ENCODE results near the gene CAMK2N1. TPM values are rescaled to one million over a fixed set of nuclear protein-coding genes. Genes with fewer than 3 reads are reported as not detected.

CAMK2N1 gene
- total and polyA plus RNA-seq, 4 experiments from 2014 or later = 0.32 to 6.5 (median 3.2) TPM

DNA sequence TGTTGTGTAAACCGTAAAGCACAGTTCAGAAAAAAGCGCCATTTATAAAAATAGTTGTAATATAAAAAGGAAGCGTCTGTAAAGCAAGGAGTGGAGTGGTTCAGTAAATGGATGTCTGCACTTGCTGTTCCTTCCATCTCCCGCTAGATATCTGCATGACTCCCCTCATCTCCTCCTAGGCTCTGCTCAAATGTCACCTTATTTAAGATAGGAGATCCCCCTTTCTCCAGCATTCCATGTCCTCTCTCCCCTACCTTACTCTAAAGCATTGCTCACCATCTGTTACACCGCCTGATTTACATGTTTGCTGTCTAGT is 21.2 kb upstream of the CAMK2N1 start:
- Histone ChIP-seq H3K27ac (ENCODE audit: low read depth, low read length) (peak overlapping the region; percentile 91), H3K4me1 (ENCODE audit: insufficient read depth, low read length) (peaks cover 30% of the 10 kb centered on the region), H3K9me3 (ENCODE audit: control insufficient read depth in 1 of 2, low read length in 2 of 2) (no peaks in the 10 kb centered on the region), H3K4me3 (ENCODE audit: low read length in 2 of 2) (peak overlapping the region; percentile 84 to 91), H3K36me3 (ENCODE audit: insufficient read depth, low read length) (no peaks in the 10 kb centered on the region), H3K27me3 (ENCODE audit: insufficient read depth, low read length) (peaks cover 5% of the 10 kb centered on the region)
- peak overlapping the region; percentile 77 to 99 (median 94) for H3K27ac Mint-ChIP-seq
- peaks cover 0 to 1% (median 0%) of the 10 kb centered on the region in 8 donors for H3K9me3 Mint-ChIP-seq
- CTCF ChIA-PET (ENCODE audit: partially characterized antibody) = interaction anchor here (1.2 kb wide), 1 partner anchor 9 kb away, joined by 3 read pairs; no protein-coding TSS in a partner anchor
- intact Hi-C loops (cut with micrococcal nuclease) = loop anchor here (5.0 kb wide), 3 partner anchors 125 to 280 kb away; partner anchors contain the start of genes DDOST, HP1BP3 and PINK1
- peaks cover 0 to 3% of the 10 kb centered on the region in 2 donors for H3K27me3 Mint-ChIP-seq
- H3K4me3 Mint-ChIP-seq = peak overlapping the region; percentile 84 to 95 (median 91)
- no peak for DNase-seq
- POLR2A ChIA-PET (ENCODE audit: partially characterized antibody) = interaction anchor here (0.7 to 2.2 kb wide), 5 partner anchors 21 to 624 kb away, joined by 3 to 22 read pairs (median 12); partner anchors contain the start of genes CAMK2N1 and PINK1
- peaks cover 11 to 17% of the 10 kb centered on the region in 2 donors for H3K36me3 Mint-ChIP-seq
- peaks cover 11 to 31% (median 21%) of the 10 kb centered on the region in 4 donors for H3K4me1 Mint-ChIP-seq

DNA sequence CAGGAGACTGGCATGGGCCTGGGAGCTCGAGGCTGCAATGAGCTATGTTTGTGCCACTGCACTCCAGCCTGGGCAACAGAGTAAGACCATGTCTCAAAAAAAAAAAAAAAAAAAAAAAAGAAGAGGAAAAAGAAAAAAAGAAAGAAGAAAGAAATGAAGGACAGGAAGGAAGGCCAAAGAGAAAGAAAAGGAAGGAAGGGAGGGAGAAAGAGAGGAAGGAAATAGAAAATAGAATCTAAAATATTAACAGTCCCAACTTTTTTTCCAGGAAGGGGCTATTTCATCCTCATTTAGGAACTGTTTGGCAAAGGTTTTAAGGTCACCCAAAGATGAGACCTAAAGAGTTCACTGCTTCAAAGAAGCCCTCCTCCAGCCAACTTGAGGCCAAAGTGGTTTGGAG is 19.5 kb upstream of the CAMK2N1 start:
- peaks cover 11 to 31% (median 21%) of the 10 kb centered on the region in 4 donors for H3K4me1 Mint-ChIP-seq
- Histone ChIP-seq H3K9me3 (ENCODE audit: control insufficient read depth in 1 of 2, low read length in 2 of 2) (no peaks in the 10 kb centered on the region), H3K27ac (ENCODE audit: low read depth, low read length) (no peak overlapping the region), H3K4me3 (ENCODE audit: low read length in 2 of 2) (no peak overlapping the region), H3K36me3 (ENCODE audit: insufficient read depth, low read length) (peaks cover 14% of the 10 kb centered on the region), H3K4me1 (ENCODE audit: insufficient read depth, low read length) (peaks cover 30% of the 10 kb centered on the region), H3K27me3 (ENCODE audit: insufficient read depth, low read length) (no peaks in the 10 kb centered on the region)
- H3K27me3 Mint-ChIP-seq = no peaks in the 10 kb centered on the region
- no peak for DNase-seq
- H3K9me3 Mint-ChIP-seq = peaks cover 0 to 1% (median 0%) of the 10 kb centered on the region in 8 donors
- CTCF ChIA-PET (ENCODE audit: partially characterized antibody) = interaction anchor here (1.2 to 4.8 kb wide), 2 partner anchors 12 to 15 kb away, joined by 3 to 24 read pairs; no protein-coding TSS in a partner anchor
- intact Hi-C loops (cut with micrococcal nuclease) = loop anchor here (5.0 kb wide), 3 partner anchors 127 to 282 kb away; partner anchors contain the start of genes DDOST, HP1BP3 and PINK1
- H3K36me3 Mint-ChIP-seq = peaks cover 24 to 32% of the 10 kb centered on the region in 2 donors
- peak overlapping the region in 4 of 7 donors; percentile 15 to 83 (median 56) for H3K27ac Mint-ChIP-seq
- POLR2A ChIA-PET (ENCODE audit: partially characterized antibody) = no interaction called here
- H3K4me3 Mint-ChIP-seq = peak overlapping the region in 5 of 8 donors; percentile 10 to 64 (median 38)

- H3K36me3 ChIP-seq (ENCODE audit: insufficient read depth, low read length) = peaks cover 30% of the 10 kb centered on the region
- peaks cover 37 to 57% of the 10 kb centered on the region in 2 donors for H3K36me3 Mint-ChIP-seq
- H3K27me3 ChIP-seq (ENCODE audit: insufficient read depth, low read length) = no peaks in the 10 kb centered on the region
- no peak for DNase-seq
- no peak overlapping the region for H3K27ac Mint-ChIP-seq
- POLR2A ChIA-PET (ENCODE audit: partially characterized antibody) = no interaction called here
- no peak overlapping the region for H3K27ac ChIP-seq (ENCODE audit: low read depth, low read length)
- H3K9me3 ChIP-seq (ENCODE audit: control insufficient read depth in 1 of 2, low read length in 2 of 2) = no peaks in the 10 kb centered on the region
- no peaks in the 10 kb centered on the region for H3K9me3 Mint-ChIP-seq
- intact Hi-C loops (cut with micrococcal nuclease) = no loop called here
- H3K27me3 Mint-ChIP-seq = no peaks in the 10 kb centered on the region
- no peak overlapping the region for H3K4me3 Mint-ChIP-seq
- H3K4me1 Mint-ChIP-seq = peaks cover 4 to 13% (median 6%) of the 10 kb centered on the region in 4 donors
- peaks cover 6% of the 10 kb centered on the region for H3K4me1 ChIP-seq (ENCODE audit: insufficient read depth, low read length)
- CTCF ChIA-PET (ENCODE audit: partially characterized antibody) = interaction anchor here (2.8 kb wide), 1 partner anchor 288 kb away, joined by 9 read pairs; no protein-coding TSS in a partner anchor
- no peak overlapping the region for H3K4me3 ChIP-seq (ENCODE audit: low read length in 2 of 2)
Measured at GRCh38 chr1:20500716-20501115, 14.7 kb upstream of the CAMK2N1 start.

- POLR2A ChIA-PET (ENCODE audit: partially characterized antibody) = no interaction called here
Measured at GRCh38 chr1:20499718-20500117, 13.7 kb upstream of the CAMK2N1 start.

DNA sequence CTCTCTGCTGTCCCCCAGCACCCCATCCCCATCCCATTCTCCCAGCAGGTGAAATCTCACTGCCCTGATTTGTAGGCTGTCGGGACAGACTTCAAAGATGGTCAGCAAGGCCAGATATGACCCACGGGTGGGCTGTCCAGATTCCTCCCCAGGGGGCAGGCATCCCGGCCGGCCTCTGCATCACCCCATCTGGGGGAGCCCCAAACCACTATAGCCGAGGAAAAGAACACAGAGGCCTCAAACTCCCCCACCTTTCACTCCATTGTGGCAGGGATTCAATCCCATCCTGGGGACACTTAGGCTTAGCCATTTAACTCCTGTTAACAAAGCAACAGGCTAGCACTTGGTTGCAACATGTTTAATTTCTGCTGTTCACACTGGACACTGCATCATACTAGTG is 13.1 kb upstream of the CAMK2N1 start:
- Histone ChIP-seq H3K36me3 (ENCODE audit: insufficient read depth, low read length) (peaks cover 30% of the 10 kb centered on the region), H3K4me1 (ENCODE audit: insufficient read depth, low read length) (peaks cover 2% of the 10 kb centered on the region), H3K9me3 (ENCODE audit: control insufficient read depth in 1 of 2, low read length in 2 of 2) (no peaks in the 10 kb centered on the region), H3K4me3 (ENCODE audit: low read length in 2 of 2) (no peak overlapping the region), H3K27ac (ENCODE audit: low read depth, low read length) (no peak overlapping the region), H3K27me3 (ENCODE audit: insufficient read depth, low read length) (no peaks in the 10 kb centered on the region)
- Mint-ChIP-seq H3K27me3 (no peaks in the 10 kb centered on the region), H3K27ac (no peak overlapping the region), H3K36me3 (peaks cover 34 to 53% of the 10 kb centered on the region in 2 donors), H3K4me1 (peaks cover 1 to 3% (median 2%) of the 10 kb centered on the region in 4 donors), H3K4me3 (no peak overlapping the region), H3K9me3 (no peaks in the 10 kb centered on the region)
- ChIA-PET CTCF (ENCODE audit: partially characterized antibody) (interaction anchor here (2.8 kb wide), 1 partner anchor 286 kb away, joined by 9 read pairs; no protein-coding TSS in a partner anchor), POLR2A (ENCODE audit: partially characterized antibody) (no interaction called here)
- no peak for DNase-seq
- intact Hi-C loops (cut with micrococcal nuclease) = no loop called here

More at GRCh38 chr1:20499718-20500117, 13.7 kb upstream of the CAMK2N1 start:
- Histone ChIP-seq H3K4me1 (ENCODE audit: insufficient read depth, low read length) (no peaks in the 10 kb centered on the region), H3K36me3 (ENCODE audit: insufficient read depth, low read length) (peaks cover 30% of the 10 kb centered on the region), H3K27me3 (ENCODE audit: insufficient read depth, low read length) (no peaks in the 10 kb centered on the region), H3K4me3 (ENCODE audit: low read length in 2 of 2) (no peak overlapping the region), H3K9me3 (ENCODE audit: control insufficient read depth in 1 of 2, low read length in 2 of 2) (no peaks in the 10 kb centered on the region), H3K27ac (ENCODE audit: low read depth, low read length) (no peak overlapping the region)
- no peak for DNase-seq
- H3K36me3 Mint-ChIP-seq = peaks cover 37 to 57% of the 10 kb centered on the region in 2 donors
- H3K4me3 Mint-ChIP-seq = no peak overlapping the region
- CTCF ChIA-PET (ENCODE audit: partially characterized antibody) = interaction anchor here (2.8 kb wide), 1 partner anchor 287 kb away, joined by 9 read pairs; no protein-coding TSS in a partner anchor
- intact Hi-C loops (cut with micrococcal nuclease) = no loop called here
- H3K27me3 Mint-ChIP-seq = no peaks in the 10 kb centered on the region
- no peak overlapping the region for H3K27ac Mint-ChIP-seq
- no peaks in the 10 kb centered on the region for H3K9me3 Mint-ChIP-seq
- H3K4me1 Mint-ChIP-seq = peaks cover 3 to 7% (median 6%) of the 10 kb centered on the region in 4 donors

DNA sequence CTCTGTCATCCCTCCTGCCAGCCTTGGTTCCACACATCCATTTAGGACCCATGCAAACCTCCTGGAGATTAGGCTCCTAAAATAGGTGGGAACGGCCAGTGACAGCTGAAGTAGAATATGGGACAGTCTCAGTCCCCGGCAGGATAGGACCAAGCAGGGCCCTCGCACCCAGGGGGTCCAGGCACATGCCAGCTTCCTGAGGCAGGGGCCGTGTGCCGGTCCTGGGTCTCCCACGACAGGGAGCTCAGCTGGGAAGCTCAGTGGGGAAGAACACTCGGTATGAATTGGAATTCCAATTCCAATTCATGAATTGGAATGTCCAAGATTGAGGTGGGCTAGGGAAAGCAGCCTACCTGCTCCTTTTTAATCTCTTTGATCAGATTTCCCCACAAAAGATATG is 12.1 kb upstream of the CAMK2N1 start:
- Histone ChIP-seq H3K36me3 (ENCODE audit: insufficient read depth, low read length) (peaks cover 30% of the 10 kb centered on the region), H3K4me1 (ENCODE audit: insufficient read depth, low read length) (peaks cover 9% of the 10 kb centered on the region), H3K27me3 (ENCODE audit: insufficient read depth, low read length) (no peaks in the 10 kb centered on the region), H3K4me3 (ENCODE audit: low read length in 2 of 2) (no peak overlapping the region), H3K9me3 (ENCODE audit: control insufficient read depth in 1 of 2, low read length in 2 of 2) (no peaks in the 10 kb centered on the region), H3K27ac (ENCODE audit: low read depth, low read length) (no peak overlapping the region)
- DNase-seq = no peak
- Mint-ChIP-seq H3K4me3 (no peak overlapping the region), H3K4me1 (peaks cover 0 to 1% (median 0%) of the 10 kb centered on the region in 4 donors), H3K27ac (no peak overlapping the region), H3K36me3 (peaks cover 30 to 52% of the 10 kb centered on the region in 2 donors), H3K9me3 (no peaks in the 10 kb centered on the region), H3K27me3 (no peaks in the 10 kb centered on the region)
- ChIA-PET CTCF (ENCODE audit: partially characterized antibody) (interaction anchor here (1.1 to 2.8 kb wide), 2 partner anchors 9 to 285 kb away, joined by 3 to 9 read pairs; no protein-coding TSS in a partner anchor), POLR2A (ENCODE audit: partially characterized antibody) (no interaction called here)
- intact Hi-C loops (cut with micrococcal nuclease) = no loop called here

GRCh38 chr1:20497506-20497905 is 11.5 kb upstream of the CAMK2N1 start:
- intact Hi-C loops (cut with micrococcal nuclease) = no loop called here
- Mint-ChIP-seq H3K4me3 (no peak overlapping the region), H3K27ac (peak overlapping the region in 1 of 7 donors; percentile 17), H3K4me1 (peaks cover 0 to 1% (median 0%) of the 10 kb centered on the region in 4 donors), H3K9me3 (no peaks in the 10 kb centered on the region), H3K36me3 (peaks cover 30 to 48% of the 10 kb centered on the region in 2 donors), H3K27me3 (no peaks in the 10 kb centered on the region)
- CTCF ChIA-PET (ENCODE audit: partially characterized antibody) = interaction anchor here (1.1 to 7.2 kb wide), 2 partner anchors 10 to 286 kb away, joined by 3 to 80 read pairs; no protein-coding TSS in a partner anchor
- no peaks in the 10 kb centered on the region for H3K9me3 ChIP-seq (ENCODE audit: control insufficient read depth in 1 of 2, low read length in 2 of 2)
- no peak overlapping the region for H3K4me3 ChIP-seq (ENCODE audit: low read length in 2 of 2)
- peaks cover 9% of the 10 kb centered on the region for H3K4me1 ChIP-seq (ENCODE audit: insufficient read depth, low read length)
- H3K27ac ChIP-seq (ENCODE audit: low read depth, low read length) = no peak overlapping the region
- no peak for DNase-seq
- peaks cover 30% of the 10 kb centered on the region for H3K36me3 ChIP-seq (ENCODE audit: insufficient read depth, low read length)
- POLR2A ChIA-PET (ENCODE audit: partially characterized antibody) = no interaction called here
- no peaks in the 10 kb centered on the region for H3K27me3 ChIP-seq (ENCODE audit: insufficient read depth, low read length)
